ENCODE measurements around the gene JADE1.
A peak's percentile ranks its signal among the peaks of the same experiment; 100 is the strongest.

The JADE1 gene

GRCh38 chr4:128810871-128811570 lies 1.5 kb downstream of the JADE1 start:
- peak; percentile 89 for DNase-seq

- DNase-seq, result peak; percentile 83
These were observed 2.3 kb downstream of the JADE1 start for GRCh38 chr4:128811571-128812441.

GRCh38 chr4:128812442-128813235 lies 3.1 kb downstream of the JADE1 start:
- peak; percentile 39 for DNase-seq

- DNase-seq, result no peak
These were observed 4.5 kb downstream of the JADE1 start for GRCh38 chr4:128813965-128814364.

- DNase-seq, result no peak
These were observed 8.9 kb downstream of the JADE1 start for GRCh38 chr4:128818442-128818841.

- no peak for DNase-seq
These were observed 9.7 kb downstream of the JADE1 start for GRCh38 chr4:128819082-128819742.

- DNase-seq, result no peak
These were observed 11.2 kb downstream of the JADE1 start for GRCh38 chr4:128820671-128821070.

- DNase-seq, result no peak
These were observed 11.7 kb downstream of the JADE1 start for GRCh38 chr4:128821151-128821550.

- DNase-seq, result no peak
These were observed 13.6 kb downstream of the JADE1 start for GRCh38 chr4:128823025-128823661.

GRCh38 chr4:128825226-128825625 lies 15.7 kb downstream of the JADE1 start:
- DNase-seq, result no peak

- no peak for DNase-seq
These were observed 17.8 kb downstream of the JADE1 start for GRCh38 chr4:128827296-128827695.

GRCh38 chr4:128830906-128831503 lies 21.5 kb downstream of the JADE1 start:
- DNase-seq, result no peak

- DNase-seq, result peak; percentile 32
These were observed 22.2 kb downstream of the JADE1 start for GRCh38 chr4:128831531-128832242.

GRCh38 chr4:128832243-128832625 lies 22.7 kb downstream of the JADE1 start:
- no peak for DNase-seq

- DNase-seq, result no peak
These were observed 26.2 kb downstream of the JADE1 start for GRCh38 chr4:128835498-128836222.

GRCh38 chr4:128837198-128837597 lies 27.7 kb downstream of the JADE1 start:
- DNase-seq, result no peak

GRCh38 chr4:128837679-128838078 lies 28.2 kb downstream of the JADE1 start:
- no peak for DNase-seq

- DNase-seq, result no peak
These were observed 31.3 kb downstream of the JADE1 start for GRCh38 chr4:128840711-128841318.

GRCh38 chr4:128841402-128841801 lies 31.9 kb downstream of the JADE1 start:
- no peak for DNase-seq

GRCh38 chr4:128844931-128845330 lies 35.4 kb downstream of the JADE1 start:
- DNase-seq, result no peak
